ENCODE results near the gene PACS2.

The PACS2 gene

GRCh38 chr14:105329411-105330150, 15.0 kb downstream of the PACS2 start:
- no peak for TF ChIP-seq ZFP3 (CRISPR knock-in tag; IDR thresholded peaks at IDR 0.05)
- no peak for TF ChIP-seq ZNF565 (CRISPR knock-in tag; conservative IDR thresholded peaks at IDR 0.05; ENCODE audit: low read depth)
- TF ChIP-seq ESRRG (CRISPR knock-in tag; IDR thresholded peaks at IDR 0.05) = no peak
- no peak for TF ChIP-seq PPARA (CRISPR knock-in tag; IDR thresholded peaks at IDR 0.05; ENCODE audit: borderline replicate concordance)
- no peak for TF ChIP-seq ISL1 (CRISPR knock-in tag; IDR thresholded peaks at IDR 0.05)
- no peak for TF ChIP-seq BACH2 (CRISPR knock-in tag; IDR thresholded peaks at IDR 0.05; ENCODE audit: borderline replicate concordance)
- no peak for TF ChIP-seq ZNF8 (CRISPR knock-in tag; IDR thresholded peaks at IDR 0.05)
- no peak for TF ChIP-seq ZFP30 (CRISPR knock-in tag; IDR thresholded peaks at IDR 0.05)
- no peak for TF ChIP-seq TSHZ2 (CRISPR knock-in tag; IDR thresholded peaks at IDR 0.05)
- TF ChIP-seq PATZ1 (CRISPR knock-in tag; IDR thresholded peaks at IDR 0.05; ENCODE audit: borderline replicate concordance) = no peak
- ATAC-seq = no peak

- TF ChIP-seq ZFP30 (CRISPR knock-in tag; IDR thresholded peaks at IDR 0.05) (no peak), OSR1 (CRISPR knock-in tag; IDR thresholded peaks at IDR 0.05) (no peak), POU6F1 (CRISPR knock-in tag; IDR thresholded peaks at IDR 0.05; ENCODE audit: borderline replicate concordance, low read depth) (no peak)
- ATAC-seq = no peak
Observed at GRCh38 chr14:105330491-105330895, 15.9 kb downstream of the PACS2 start.

GRCh38 chr14:105331575-105332349, 17.2 kb downstream of the PACS2 start:
- ATAC-seq = no peak
- no peak for TF ChIP-seq TSHZ2 (CRISPR knock-in tag; IDR thresholded peaks at IDR 0.05)

GRCh38 chr14:105332350-105332874, 17.9 kb downstream of the PACS2 start:
- TF ChIP-seq PATZ1 (CRISPR knock-in tag; IDR thresholded peaks at IDR 0.05; ENCODE audit: borderline replicate concordance) = no peak
- no peak for TF ChIP-seq ZNF8 (CRISPR knock-in tag; IDR thresholded peaks at IDR 0.05)
- no peak for TF ChIP-seq POU6F1 (CRISPR knock-in tag; IDR thresholded peaks at IDR 0.05; ENCODE audit: borderline replicate concordance, low read depth)
- no peak for ATAC-seq
